ENCODE results near the gene SLC16A12. TPM values are rescaled to one million over a fixed set of nuclear protein-coding genes. Genes with fewer than 3 reads are reported as not detected.

The SLC16A12 gene
- total RNA-seq, 1 experiment from 2014 or later, result 1.0 TPM

GRCh38 chr10:89494575-89494974 lies 40.8 kb downstream of the SLC16A12 start:
- no TSS peak for BruUV-seq (replicated peaks)
- Mint-ChIP-seq H3K4me1 (ENCODE audit: low read depth, unreplicated experiment) (no peaks in the 10 kb centered on the region), H3K4me3 (ENCODE audit: low read depth, unreplicated experiment) (no peak overlapping the region), H3K36me3 (ENCODE audit: insufficient read depth, unreplicated experiment) (no peaks in the 10 kb centered on the region), H3K27ac (ENCODE audit: unreplicated experiment) (no peak overlapping the region), H3K9me3 (ENCODE audit: low read depth, unreplicated experiment) (peaks cover 2% of the 10 kb centered on the region), H3K27me3 (ENCODE audit: unreplicated experiment) (no peaks in the 10 kb centered on the region)
- no peak for DNase-seq
- intact Hi-C loops (cut with micrococcal nuclease; ENCODE audit: unreplicated experiment), result no loop called here
- CTCF ChIA-PET, result no interaction called here
- no peak for TF ChIP-seq CTCF (IDR thresholded peaks at IDR 0.05; ENCODE audit: unreplicated experiment)

GRCh38 chr10:89494068-89494467 lies 41.3 kb downstream of the SLC16A12 start:
- Mint-ChIP-seq H3K4me3 (ENCODE audit: low read depth, unreplicated experiment) (no peak overlapping the region), H3K27me3 (ENCODE audit: unreplicated experiment) (no peaks in the 10 kb centered on the region), H3K27ac (ENCODE audit: unreplicated experiment) (no peak overlapping the region), H3K4me1 (ENCODE audit: low read depth, unreplicated experiment) (no peaks in the 10 kb centered on the region), H3K36me3 (ENCODE audit: insufficient read depth, unreplicated experiment) (no peaks in the 10 kb centered on the region), H3K9me3 (ENCODE audit: low read depth, unreplicated experiment) (no peaks in the 10 kb centered on the region)
- no peak for DNase-seq
- BruUV-seq (replicated peaks), result no TSS peak
- no peak for TF ChIP-seq CTCF (IDR thresholded peaks at IDR 0.05; ENCODE audit: unreplicated experiment)
- intact Hi-C loops (cut with micrococcal nuclease; ENCODE audit: unreplicated experiment), result no loop called here
- CTCF ChIA-PET, result no interaction called here

GRCh38 chr10:89491932-89492331 lies 43.5 kb downstream of the SLC16A12 start:
- Mint-ChIP-seq H3K4me3 (ENCODE audit: low read depth, unreplicated experiment) (no peak overlapping the region), H3K4me1 (ENCODE audit: low read depth, unreplicated experiment) (no peaks in the 10 kb centered on the region), H3K36me3 (ENCODE audit: insufficient read depth, unreplicated experiment) (no peaks in the 10 kb centered on the region), H3K9me3 (ENCODE audit: low read depth, unreplicated experiment) (no peaks in the 10 kb centered on the region), H3K27ac (ENCODE audit: unreplicated experiment) (no peak overlapping the region), H3K27me3 (ENCODE audit: unreplicated experiment) (no peaks in the 10 kb centered on the region)
- no peak for DNase-seq
- no peak for TF ChIP-seq CTCF (IDR thresholded peaks at IDR 0.05; ENCODE audit: unreplicated experiment)
- no TSS peak for BruUV-seq (replicated peaks)
- CTCF ChIA-PET, result no interaction called here
- intact Hi-C loops (cut with micrococcal nuclease; ENCODE audit: unreplicated experiment), result no loop called here

- no peak for DNase-seq
- CTCF ChIA-PET, result interaction anchor here (0.5 kb wide), 1 partner anchor 8 kb away, joined by 4 read pairs; no protein-coding TSS in a partner anchor
- Mint-ChIP-seq H3K9me3 (ENCODE audit: low read depth, unreplicated experiment) (peaks cover 2% of the 10 kb centered on the region), H3K27ac (ENCODE audit: unreplicated experiment) (no peak overlapping the region), H3K27me3 (ENCODE audit: unreplicated experiment) (no peaks in the 10 kb centered on the region), H3K4me1 (ENCODE audit: low read depth, unreplicated experiment) (no peaks in the 10 kb centered on the region), H3K4me3 (ENCODE audit: low read depth, unreplicated experiment) (no peak overlapping the region), H3K36me3 (ENCODE audit: insufficient read depth, unreplicated experiment) (no peaks in the 10 kb centered on the region)
- no peak for TF ChIP-seq CTCF (IDR thresholded peaks at IDR 0.05; ENCODE audit: unreplicated experiment)
- intact Hi-C loops (cut with micrococcal nuclease; ENCODE audit: unreplicated experiment), result no loop called here
- no TSS peak for BruUV-seq (replicated peaks)
Observed at GRCh38 chr10:89490596-89491335, 44.6 kb downstream of the SLC16A12 start.
